WTC11 (cell line): ENCODE data around the gene UBXN2A.

Experiments used
- CBFB ChIP-seq: sonication (generic); formaldehyde crosslinking; IDR thresholded peaks from 2 replicates; pipeline ENCODE4 v1.8.1; 2022; ENCODE audit warnings: mild to moderate bottlenecking, low read depth, missing genetic modification reagents
- ETV6 ChIP-seq: sonication (generic); formaldehyde crosslinking; IDR thresholded peaks from 2 replicates; pipeline ENCODE4 v1.8.1; 2022; ENCODE audit warnings: mild to moderate bottlenecking, missing genetic modification reagents
- SP1 ChIP-seq: sonication (generic); formaldehyde crosslinking; conservative IDR thresholded peaks from 2 replicates; pipeline ENCODE4 v1.8.1; 2022; ENCODE audit warnings: missing genetic modification reagents
- TF ChIP-seq, protein P1 (sequence below): fragments of 200-600 bp; IDR thresholded peaks from 2 replicates; pipeline ENCODE4 v1.8.0; 2022; ENCODE audit warnings: antibody characterized with exemption
- TF ChIP-seq, protein P2 (sequence below): sonication (generic); formaldehyde crosslinking; IDR thresholded peaks from 2 replicates; pipeline ENCODE4 v1.8.0; 2022; ENCODE audit warnings: mild to moderate bottlenecking, missing genetic modification reagents
- TF ChIP-seq, protein P3 (sequence below): sonication (generic); formaldehyde crosslinking; IDR thresholded peaks from 2 replicates; pipeline ENCODE4 v1.8.0; 2022; ENCODE audit warnings: mild to moderate bottlenecking, missing genetic modification reagents

DNA sequence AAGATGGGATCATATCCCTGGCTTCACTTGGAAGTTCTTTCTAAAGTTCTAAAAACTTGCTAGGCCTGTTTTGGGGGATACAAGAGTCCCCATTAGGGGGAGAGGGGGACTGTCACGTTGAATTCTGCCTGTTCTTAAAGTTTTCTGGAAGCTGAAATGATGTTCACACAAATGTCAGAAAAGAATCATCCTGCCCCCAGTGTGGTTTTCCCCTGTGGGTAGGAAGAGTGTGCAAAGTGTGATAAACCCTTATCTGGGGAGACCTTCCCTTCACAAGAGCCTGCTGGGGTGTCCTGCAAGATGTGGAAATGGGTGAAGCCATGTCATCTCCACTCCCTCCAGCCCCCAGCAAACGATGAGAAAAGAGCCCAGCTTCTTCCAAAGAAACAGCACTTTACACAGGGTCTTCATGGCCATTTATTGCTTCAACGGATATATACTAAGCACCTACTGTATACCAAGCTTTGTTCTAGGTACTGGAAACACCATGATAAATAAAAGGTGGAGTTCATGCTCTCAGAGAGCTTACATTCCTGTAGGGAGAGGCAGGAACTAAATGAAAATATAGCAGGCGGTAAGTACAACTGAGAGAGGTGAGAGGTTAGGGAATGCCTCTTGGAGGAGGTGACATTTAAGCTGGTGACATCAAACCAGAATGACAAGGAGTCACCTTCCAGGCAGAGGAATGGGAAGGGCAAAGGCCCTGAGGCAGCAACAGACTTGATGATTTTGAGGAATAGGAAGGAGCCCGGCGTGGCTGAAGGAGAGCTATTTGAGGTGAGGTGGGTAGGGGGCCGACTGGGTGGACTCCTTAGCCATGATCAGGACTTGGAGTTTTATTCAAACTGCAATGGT, 71.2 kb downstream of the UBXN2A start:
- TF ChIP-seq, protein P1, sequence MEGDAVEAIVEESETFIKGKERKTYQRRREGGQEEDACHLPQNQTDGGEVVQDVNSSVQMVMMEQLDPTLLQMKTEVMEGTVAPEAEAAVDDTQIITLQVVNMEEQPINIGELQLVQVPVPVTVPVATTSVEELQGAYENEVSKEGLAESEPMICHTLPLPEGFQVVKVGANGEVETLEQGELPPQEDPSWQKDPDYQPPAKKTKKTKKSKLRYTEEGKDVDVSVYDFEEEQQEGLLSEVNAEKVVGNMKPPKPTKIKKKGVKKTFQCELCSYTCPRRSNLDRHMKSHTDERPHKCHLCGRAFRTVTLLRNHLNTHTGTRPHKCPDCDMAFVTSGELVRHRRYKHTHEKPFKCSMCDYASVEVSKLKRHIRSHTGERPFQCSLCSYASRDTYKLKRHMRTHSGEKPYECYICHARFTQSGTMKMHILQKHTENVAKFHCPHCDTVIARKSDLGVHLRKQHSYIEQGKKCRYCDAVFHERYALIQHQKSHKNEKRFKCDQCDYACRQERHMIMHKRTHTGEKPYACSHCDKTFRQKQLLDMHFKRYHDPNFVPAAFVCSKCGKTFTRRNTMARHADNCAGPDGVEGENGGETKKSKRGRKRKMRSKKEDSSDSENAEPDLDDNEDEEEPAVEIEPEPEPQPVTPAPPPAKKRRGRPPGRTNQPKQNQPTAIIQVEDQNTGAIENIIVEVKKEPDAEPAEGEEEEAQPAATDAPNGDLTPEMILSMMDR, result no peak
- TF ChIP-seq, protein P2, sequence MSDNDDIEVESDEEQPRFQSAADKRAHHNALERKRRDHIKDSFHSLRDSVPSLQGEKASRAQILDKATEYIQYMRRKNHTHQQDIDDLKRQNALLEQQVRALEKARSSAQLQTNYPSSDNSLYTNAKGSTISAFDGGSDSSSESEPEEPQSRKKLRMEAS (CRISPR knock-in tag), result no peak
- no peak for TF ChIP-seq SP1 (CRISPR knock-in tag)
- TF ChIP-seq, protein P3, sequence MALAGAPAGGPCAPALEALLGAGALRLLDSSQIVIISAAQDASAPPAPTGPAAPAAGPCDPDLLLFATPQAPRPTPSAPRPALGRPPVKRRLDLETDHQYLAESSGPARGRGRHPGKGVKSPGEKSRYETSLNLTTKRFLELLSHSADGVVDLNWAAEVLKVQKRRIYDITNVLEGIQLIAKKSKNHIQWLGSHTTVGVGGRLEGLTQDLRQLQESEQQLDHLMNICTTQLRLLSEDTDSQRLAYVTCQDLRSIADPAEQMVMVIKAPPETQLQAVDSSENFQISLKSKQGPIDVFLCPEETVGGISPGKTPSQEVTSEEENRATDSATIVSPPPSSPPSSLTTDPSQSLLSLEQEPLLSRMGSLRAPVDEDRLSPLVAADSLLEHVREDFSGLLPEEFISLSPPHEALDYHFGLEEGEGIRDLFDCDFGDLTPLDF, result no peak
- no peak for TF ChIP-seq ETV6 (CRISPR knock-in tag)
- TF ChIP-seq CBFB, result no peak
